HG02571 (cell line): ENCODE results near the gene NDRG3.
"Not testable (repeated sequence)": the region's sequence is repeated elsewhere in the genome, so short reads cannot be mapped to it uniquely, and the experiment has no call there.

ENCODE experiments used
- ATAC-seq: cut with Tn5 transposase; IDR thresholded peaks from one replicate; pipeline ENCODE4 v1.9.1; 2021; ENCODE audit warnings: mild to moderate bottlenecking, moderate library complexity; ENCODE audit not compliant: unreplicated experiment

NDRG3 gene

GRCh38 chr20:36695467-36695866 is 50.4 kb downstream of the NDRG3 start:
- not testable (repeated sequence) for ATAC-seq

GRCh38 chr20:36688630-36689029 is 57.3 kb downstream of the NDRG3 start:
- no peak for ATAC-seq

DNA sequence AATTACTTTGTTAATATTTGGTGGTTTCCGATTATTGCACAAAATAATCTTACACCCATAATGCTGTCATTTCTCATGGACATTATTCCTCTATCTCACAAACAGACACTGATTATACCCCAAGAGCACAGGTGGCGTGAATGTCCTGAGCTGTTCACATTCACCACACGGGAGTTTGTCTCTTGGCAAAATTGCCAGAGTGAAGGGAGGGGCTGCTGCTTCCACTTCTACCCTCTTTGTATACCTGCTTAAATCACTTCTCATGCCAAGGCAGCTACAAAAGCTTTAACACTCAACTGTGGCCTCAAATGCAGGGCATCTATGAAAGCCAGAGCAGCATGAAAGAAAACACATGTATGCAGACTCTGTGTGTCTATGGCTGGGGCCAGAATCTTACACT is 58.0 kb downstream of the NDRG3 start:
- no peak for ATAC-seq

DNA sequence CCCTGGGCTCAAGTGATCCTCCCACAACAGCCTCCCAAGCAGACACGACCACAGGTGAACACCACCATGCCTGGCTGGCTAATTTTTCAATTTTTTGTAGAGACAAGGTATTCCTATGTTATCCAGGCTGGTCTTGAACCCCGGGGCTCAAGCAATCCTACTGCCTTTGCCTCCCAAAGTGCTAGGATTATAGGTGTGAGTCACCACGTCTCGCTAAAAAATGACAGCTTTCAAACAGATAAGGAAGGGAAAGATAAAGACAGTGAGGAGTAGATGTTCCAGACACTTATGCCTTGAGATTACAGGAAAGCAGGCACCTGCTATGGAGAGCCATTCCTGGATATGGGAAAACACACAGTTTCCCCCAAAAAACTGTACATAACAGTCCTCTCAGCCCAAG is 58.9 kb downstream of the NDRG3 start:
- ATAC-seq: no peak

GRCh38 chr20:36686504-36686903 is 59.4 kb downstream of the NDRG3 start:
- ATAC-seq: no peak

DNA sequence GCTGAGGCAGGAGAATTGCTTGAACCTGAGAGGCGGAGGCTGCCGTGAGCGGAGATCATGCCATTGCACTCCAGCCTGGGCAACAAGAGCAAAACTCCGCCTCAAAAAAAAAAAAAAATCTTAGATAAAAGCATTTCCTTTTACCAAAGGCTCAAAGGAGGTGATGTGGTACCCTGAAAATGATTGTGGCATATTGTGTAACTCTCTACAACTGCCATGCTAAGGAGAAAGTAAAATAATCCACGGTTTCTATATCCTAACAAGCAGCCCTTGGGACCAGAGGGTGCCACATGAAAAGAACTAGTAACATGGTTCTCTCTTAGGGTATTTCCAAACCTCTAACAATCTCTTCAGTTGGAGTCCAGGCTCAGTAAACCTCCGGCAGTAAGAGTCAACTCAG is 61.1 kb downstream of the NDRG3 start:
- no peak for ATAC-seq

- no peak for ATAC-seq
Measured at GRCh38 chr20:36682311-36682710, 63.6 kb downstream of the NDRG3 start.

GRCh38 chr20:36677422-36677771 is 68.5 kb downstream of the NDRG3 start:
- no peak for ATAC-seq

- ATAC-seq: no peak
Measured at GRCh38 chr20:36676701-36677421, 69.0 kb downstream of the NDRG3 start.

DNA sequence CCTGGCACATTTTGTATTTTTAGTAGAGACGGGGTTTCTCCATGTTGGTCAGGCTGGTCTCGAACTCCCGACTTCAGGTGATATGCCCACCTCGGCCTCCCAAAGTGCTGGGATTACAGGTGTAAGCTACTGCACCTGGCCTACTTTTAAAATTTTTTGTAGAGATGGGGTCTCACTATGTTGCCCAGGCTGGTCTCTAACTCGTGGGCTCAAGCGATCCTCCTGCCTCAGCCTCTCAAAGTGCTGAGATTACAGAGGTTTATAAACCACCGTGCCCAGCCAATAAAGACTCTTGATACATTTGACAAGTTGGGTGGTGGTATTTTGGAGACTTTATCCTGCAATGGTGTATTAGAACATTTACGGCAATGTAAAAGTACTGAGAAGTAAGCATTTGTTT is 70.3 kb downstream of the NDRG3 start:
- not testable (repeated sequence) for ATAC-seq

DNA sequence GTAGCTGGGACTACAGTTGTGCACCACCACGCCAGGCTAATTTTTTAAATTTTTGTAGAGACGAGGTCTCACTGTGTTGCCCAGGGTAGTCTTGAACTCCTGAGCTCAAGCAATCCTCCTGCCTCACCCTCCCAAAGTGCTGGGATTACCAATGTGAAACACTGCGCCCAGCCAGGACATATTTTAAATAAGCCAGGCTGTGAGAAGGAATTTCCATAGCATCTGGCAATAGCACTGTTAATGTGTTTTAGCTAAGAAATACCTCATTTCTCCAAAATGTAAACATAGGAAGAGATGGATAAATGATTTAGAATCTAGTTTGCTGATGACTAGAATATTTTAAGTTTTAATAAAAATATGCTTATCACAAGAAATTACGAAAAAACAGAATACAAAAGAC is 72.9 kb downstream of the NDRG3 start:
- no peak for ATAC-seq

- no peak for ATAC-seq
Measured at GRCh38 chr20:36670665-36671357, 75.1 kb downstream of the NDRG3 start.

DNA sequence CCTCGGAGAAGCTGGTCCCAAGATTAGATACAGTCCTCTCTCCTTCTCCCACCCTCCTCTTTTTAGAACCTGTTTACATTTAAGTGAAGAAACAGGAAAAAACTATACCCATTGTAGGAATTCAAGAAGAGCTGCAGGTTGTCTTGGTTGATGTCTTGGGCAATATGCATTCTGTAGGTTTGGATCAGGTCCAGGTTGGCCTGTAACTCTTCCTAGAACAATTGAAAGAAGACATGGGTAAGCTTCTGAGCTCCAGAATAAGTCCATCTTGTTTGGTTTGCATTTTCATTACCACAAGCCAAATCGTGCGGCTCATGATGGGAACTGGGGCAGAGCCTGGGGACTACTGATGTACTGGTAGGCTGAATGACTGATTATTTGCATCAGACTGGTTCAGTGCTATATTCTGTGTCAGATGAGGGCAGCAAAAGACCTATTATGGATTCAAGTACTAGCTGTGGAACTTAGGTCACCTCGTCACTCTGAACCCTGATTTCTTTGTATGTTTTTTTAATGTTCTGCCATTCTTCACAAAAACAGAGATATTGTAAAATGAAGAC is 79.6 kb downstream of the NDRG3 start:
- no peak for ATAC-seq

DNA sequence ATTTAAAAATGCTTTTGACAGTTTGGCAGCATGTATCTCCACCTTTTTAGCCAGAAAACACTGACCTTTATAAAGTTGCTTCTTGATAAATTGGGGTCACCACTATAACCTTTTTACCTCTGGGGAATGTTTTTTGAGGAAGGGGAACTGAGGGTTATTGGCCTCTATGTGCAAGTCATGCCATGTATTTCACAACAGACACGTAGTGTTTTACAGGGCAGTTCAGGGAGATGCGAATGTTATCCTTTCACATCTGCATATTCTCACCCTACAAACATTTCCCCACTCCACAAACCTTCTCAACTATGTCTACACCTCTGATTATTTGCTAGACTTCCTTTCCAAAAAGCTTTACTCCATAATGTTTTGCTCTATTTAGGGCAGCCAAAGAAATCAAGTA is 82.9 kb downstream of the NDRG3 start:
- ATAC-seq: no peak

DNA sequence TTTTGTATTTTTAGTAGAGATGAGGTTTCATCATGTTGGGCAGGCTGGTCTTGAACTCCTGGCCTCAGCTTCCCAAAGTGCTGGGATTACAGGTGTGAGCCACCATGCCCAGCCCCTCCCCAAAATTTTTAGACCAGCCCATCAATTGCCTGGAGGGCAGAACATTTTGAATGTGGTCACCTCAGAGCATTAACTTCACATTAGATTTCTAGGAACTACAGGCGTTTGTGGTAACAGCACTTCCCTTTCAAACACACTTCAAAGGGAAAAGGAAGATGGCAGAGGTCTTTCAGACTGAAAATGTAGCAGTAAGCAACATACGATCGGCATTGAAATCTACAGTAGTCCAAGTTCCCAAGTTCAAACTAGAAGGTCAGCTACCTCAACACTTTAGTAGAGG is 87.6 kb downstream of the NDRG3 start:
- ATAC-seq: no peak

DNA sequence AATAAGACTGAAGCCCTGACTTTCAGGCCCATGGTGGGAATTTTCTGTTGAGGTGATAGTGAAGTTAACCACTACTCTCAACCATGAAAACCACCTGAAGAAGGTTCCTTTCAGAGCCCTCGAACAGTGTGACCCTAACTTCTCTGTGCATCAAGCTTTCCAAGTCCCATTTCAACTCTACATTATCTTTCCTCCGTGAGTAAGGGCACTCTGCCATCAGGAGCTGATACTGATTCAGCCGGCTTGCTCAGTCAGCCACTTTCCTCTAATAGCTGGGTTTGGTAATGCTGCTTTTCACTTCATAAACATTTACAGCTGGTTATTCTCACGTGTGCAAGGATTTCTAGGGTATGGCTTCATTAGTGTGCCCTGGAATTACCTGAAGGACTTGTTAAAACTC is 89.2 kb downstream of the NDRG3 start:
- no peak for ATAC-seq

DNA sequence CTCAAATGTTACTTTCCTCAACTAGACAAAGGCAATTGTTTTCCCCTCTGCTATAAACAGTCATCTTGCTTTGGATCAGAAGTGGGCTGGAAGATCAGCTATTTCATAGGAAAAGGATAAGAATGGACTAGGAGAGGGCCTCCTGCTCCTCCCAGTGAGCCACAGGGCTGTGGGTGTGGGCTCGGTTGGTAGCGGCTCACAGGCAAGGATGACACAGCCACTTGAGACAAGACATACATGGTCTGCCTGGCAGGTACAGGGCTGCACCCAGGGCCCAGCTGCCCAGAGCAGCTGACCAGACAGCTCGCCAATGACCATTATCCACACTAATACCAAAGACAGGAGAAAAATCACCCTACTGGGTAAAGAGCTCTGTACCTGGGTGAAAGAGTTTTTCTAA is 90.9 kb downstream of the NDRG3 start:
- no peak for ATAC-seq

- no peak for ATAC-seq
Measured at GRCh38 chr20:36654506-36654905, 91.4 kb downstream of the NDRG3 start.

DNA sequence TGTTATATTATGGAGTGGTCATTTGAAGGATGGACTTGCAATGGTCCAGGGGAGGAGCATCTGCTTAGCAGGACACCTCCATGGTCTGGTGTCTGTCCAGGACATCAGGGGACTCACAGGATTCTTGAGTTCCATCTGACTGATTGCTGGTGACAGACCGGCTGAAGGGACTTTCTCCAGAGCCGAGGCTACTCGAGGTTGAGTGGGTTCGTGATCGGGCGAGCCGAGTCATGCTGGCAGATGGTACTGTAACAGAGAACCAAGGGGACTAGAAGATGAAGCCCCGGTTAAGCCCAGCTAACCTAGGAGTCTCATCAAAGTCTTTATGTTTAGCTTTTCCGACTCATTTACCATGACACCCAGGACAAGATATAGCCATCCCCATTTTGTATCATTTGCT is 92.4 kb downstream of the NDRG3 start:
- no peak for ATAC-seq

- ATAC-seq: no peak
Measured at GRCh38 chr20:36647196-36648121, 98.4 kb downstream of the NDRG3 start.

DNA sequence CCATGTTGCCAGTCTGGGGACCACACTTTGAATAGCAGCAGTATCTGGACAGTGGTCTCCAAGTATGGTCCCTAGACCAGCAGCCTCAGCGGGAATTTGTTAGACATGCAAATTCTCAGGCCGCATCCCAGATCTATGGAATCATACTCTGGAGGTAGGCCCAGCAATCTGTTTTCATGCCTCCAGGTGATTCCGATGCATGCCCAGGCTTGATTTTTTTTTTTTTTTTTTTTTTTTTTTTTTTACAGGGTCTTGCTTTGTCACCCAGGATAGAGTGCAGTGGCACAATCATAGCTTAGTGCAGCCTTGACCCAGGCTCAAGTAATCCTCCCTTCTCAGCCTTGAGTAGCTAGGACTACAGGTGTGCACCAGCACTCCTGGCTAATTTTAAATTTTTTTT is 99.2 kb downstream of the NDRG3 start:
- no peak for ATAC-seq
